HG03457 (cell line): ENCODE results near the gene GIGYF1.
"Not testable (repeated sequence)": the region's sequence is repeated elsewhere in the genome, so short reads cannot be mapped to it uniquely, and the experiment has no call there.

Experiments
- ATAC-seq: cut with Tn5 transposase; IDR thresholded peaks from one replicate; pipeline ENCODE4 v1.9.1; 2021; ENCODE audit warnings: moderate number of reproducible peaks; ENCODE audit not compliant: unreplicated experiment

GIGYF1 gene

GRCh38 chr7:100674411-100675104 is 19.5 kb downstream of the GIGYF1 start:
- no peak for ATAC-seq

- ATAC-seq = peak; percentile 4
Measured at GRCh38 chr7:100673942-100674410, 20.1 kb downstream of the GIGYF1 start.

- ATAC-seq = peak; percentile 53
Measured at GRCh38 chr7:100673302-100673941, 20.6 kb downstream of the GIGYF1 start, which contains the start of gene GNB2. Gene GNB2, plus strand, starts transcription at chr7:100673740. Its CDS starts 2,526 bp downstream, at chr7:100676266.

- no peak for ATAC-seq
Measured at GRCh38 chr7:100671353-100672327, 22.4 kb downstream of the GIGYF1 start.

- ATAC-seq = no peak
Measured at GRCh38 chr7:100670074-100670473, 24.0 kb downstream of the GIGYF1 start.

GRCh38 chr7:100669106-100669505 is 24.9 kb downstream of the GIGYF1 start:
- not testable (repeated sequence) for ATAC-seq

- no peak for ATAC-seq
Measured at GRCh38 chr7:100668069-100668449, 26.0 kb downstream of the GIGYF1 start.

- ATAC-seq = no peak
Measured at GRCh38 chr7:100667331-100668068, 26.6 kb downstream of the GIGYF1 start.

GRCh38 chr7:100665168-100665726 is 28.8 kb downstream of the GIGYF1 start:
- no peak for ATAC-seq

GRCh38 chr7:100662194-100662776 is 31.8 kb downstream of the GIGYF1 start:
- not testable (repeated sequence) for ATAC-seq

GRCh38 chr7:100655908-100656674 is 38.0 kb downstream of the GIGYF1 start, which contains the start of gene ACTL6B:
Gene ACTL6B, minus strand, starts transcription at chr7:100656448. Its CDS starts 94 bp downstream, at chr7:100656354.
- no peak for ATAC-seq

GRCh38 chr7:100654908-100655831 is 38.9 kb downstream of the GIGYF1 start:
- ATAC-seq = no peak

GRCh38 chr7:100649826-100650565 is 44.1 kb downstream of the GIGYF1 start:
- ATAC-seq = no peak

- no peak for ATAC-seq
Measured at GRCh38 chr7:100642534-100642907, 51.5 kb downstream of the GIGYF1 start.

- no peak for ATAC-seq
Measured at GRCh38 chr7:100641860-100642533, 52.1 kb downstream of the GIGYF1 start.

GRCh38 chr7:100641463-100641859 is 52.6 kb downstream of the GIGYF1 start, which contains the start of gene TFR2:
Gene TFR2, minus strand, starts transcription at chr7:100641552. Its CDS starts 43 bp downstream, at chr7:100641509.
- no peak for ATAC-seq
